Brain pericyte (primary cell): Measurements from ENCODE around the gene JCAD.
"Not testable (repeated sequence)": the region's sequence is repeated elsewhere in the genome, so short reads cannot be mapped to it uniquely, and the experiment has no call there.

ENCODE experiments used
- DNase-seq: peaks from one replicate; pipeline ENCODE4 v3.0.0-alpha.2; 2012; ENCODE audit warnings: low read depth, low spot score

The JCAD gene

DNA sequence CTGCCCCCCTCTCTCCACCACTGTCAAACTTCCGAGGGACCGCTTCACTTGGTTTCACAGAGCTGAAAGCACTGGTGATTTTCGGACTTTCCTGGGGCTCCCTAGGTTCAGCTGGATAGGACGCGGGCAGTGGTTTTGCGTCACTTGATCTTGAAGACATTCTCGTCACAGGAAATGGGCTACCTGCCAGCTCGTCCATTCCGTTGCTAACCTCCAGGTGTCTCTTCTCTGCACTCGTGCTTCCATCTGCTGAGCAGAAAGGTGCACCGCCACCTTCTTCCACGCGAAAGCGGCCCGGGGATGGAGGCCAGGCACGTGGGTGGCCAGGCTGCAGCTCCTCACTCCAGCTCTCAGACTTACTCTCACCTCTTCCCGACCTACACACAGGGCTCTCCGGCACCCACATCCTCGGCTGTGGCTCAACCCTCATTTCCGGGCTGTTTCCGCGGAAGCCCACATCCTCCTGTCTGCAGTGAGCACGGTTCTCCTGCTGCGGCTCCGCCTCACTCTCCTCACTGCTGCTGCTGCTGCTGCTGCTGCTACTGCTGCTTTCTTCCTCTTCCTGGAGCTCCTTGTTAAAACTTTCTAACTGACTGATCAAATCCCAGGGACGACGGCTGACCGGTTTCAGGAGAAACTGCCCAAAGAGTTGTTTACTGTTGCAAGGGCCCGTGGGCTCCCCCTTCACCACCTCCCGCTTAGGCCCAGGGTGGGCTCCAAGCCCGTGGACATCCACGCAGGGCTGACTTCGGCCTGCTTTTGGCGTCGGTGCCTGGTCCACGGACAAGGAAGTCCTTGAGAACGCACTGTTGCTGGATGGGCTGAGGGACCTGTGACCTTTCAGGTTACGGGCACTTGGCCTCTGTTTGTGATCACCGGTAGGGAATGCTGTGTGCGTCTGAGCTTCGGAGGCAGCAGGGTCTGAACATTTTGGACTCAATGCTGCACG lies 32.1 kb downstream of the JCAD start:
- DNase-seq = no peak

DNA sequence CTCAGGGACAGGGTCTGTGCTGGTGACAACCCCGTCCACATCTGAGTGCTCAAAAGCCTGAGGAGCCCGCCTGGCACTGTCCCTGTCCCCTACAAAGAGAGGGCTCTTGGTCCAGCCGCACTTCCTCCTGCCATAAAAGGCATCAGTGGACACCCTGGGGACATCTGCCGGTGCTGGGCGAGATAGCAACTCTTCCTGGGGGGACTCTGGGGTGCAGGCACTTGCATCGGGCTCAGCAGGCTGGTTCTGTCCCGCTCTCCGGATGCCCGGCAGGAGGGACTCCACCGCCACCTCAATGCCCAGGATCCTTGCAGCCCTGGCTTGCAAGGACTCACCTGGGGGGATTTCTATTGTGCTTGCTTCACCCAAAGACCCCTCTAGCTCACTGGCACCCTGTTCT lies 32.8 kb downstream of the JCAD start:
- DNase-seq = no peak

DNA sequence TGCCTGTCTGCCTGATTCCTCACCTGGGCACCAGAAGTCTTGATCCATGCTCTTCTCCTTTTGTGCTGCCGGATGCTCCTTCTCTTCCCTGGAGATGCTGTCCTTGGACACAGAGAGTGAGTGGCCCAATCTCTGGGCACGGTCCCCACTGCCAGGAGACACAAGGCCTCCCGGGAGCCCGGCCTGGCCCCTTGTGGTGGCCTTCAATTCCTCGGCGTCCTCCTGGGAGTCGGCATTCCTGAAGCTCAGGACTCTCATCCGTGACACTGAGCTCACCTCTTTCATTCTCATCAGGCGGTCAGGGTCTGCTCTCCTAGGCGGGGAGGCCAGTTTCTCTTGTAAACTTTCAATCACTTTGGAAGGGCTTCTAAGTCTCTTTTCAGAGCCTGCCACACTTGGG lies 33.3 kb downstream of the JCAD start:
- DNase-seq = no peak

DNA sequence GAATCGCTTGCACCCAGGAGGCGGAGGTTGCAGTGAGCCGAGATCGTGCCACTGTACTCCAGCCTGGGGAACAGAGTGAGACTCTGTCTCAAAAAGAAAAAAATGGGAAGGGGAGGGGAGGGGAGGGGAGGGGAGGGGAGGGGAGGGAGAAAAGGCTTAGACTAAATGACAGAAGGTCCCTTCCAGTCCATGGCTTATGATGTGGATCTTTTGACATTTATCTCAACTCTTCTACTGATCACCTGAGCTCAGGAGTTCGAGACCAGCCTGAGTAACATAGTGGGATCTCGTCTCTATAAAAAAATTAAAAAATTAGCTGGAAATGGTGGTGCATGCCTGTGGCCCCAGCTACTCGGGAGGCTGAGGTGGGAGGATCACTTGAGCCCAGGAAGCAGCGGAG lies 34.0 kb downstream of the JCAD start:
- DNase-seq = not testable (repeated sequence)

DNA sequence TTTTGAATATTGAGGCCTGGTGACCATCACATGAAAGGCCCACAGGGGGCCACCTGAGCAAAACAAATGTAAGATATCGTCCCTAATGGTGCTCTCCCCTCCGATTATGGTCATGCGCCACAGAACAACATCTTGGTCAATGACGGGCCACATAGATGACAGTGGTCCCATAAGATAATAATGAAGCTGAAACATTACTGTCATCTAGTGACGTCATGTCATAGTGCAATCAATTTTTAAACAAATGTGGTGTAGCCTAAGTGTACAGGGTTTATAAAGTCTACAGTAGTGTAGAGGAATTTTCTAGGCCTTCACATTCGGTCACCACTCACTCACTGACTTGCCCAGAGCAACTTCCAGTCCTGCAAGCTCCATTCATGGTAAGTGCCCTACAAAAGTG lies 36.8 kb downstream of the JCAD start:
- no peak for DNase-seq

DNA sequence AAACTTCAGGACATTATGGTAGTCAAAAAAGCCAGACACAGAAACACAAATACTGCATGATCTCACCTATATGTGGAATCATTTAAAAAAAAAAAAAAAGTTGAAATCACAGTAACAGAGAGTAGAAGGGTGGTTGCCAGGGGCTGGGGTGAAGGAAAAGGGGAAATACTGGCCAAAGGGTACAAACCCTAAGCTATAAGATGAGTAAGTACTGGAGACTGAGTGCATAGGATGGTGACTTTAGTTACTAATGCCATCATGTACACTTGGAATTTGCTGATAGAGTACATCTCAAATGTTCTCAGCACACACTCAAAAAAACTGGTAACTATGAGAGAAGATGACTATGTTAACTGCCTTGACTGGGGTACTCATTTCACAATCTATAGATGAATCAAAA lies 39.9 kb downstream of the JCAD start:
- DNase-seq = no peak

DNA sequence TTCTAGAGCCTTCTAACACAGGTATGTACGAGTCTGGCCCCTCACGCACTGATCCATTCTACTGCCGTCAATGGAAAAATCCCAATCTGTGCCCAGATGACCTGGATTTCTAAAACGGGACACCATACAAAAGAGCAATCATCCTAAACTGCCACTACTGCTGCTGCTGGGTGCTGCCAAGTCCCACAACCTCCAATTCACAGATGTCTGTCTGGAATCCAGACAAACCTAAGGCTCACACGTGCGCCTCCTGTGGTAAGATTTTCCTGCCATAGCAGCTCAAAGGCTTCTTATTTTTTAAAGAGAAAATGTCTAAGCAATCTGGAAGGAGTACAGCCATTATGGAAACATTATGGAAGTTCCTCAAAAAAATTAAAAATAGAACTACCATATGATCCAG lies 40.9 kb downstream of the JCAD start:
- no peak for DNase-seq

DNA sequence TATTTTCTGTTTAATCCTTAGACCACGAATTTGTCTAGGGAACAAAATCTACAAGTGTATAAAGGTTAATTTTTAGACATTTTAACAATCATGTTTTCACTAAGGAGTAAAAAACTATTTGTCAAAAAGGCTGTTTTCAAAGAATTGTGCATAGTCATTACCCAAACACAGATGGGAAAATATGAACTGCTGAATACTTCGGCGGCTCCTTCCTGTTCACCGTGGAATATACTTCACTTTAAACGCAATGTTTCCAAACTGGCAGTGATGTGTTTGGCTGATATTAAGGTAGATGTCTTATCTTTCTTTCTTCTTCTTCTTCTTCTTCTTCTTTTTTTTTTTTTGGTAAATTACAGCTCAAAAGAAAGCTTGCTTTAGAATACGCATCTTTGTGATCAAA lies 41.4 kb downstream of the JCAD start:
- no peak for DNase-seq

DNA sequence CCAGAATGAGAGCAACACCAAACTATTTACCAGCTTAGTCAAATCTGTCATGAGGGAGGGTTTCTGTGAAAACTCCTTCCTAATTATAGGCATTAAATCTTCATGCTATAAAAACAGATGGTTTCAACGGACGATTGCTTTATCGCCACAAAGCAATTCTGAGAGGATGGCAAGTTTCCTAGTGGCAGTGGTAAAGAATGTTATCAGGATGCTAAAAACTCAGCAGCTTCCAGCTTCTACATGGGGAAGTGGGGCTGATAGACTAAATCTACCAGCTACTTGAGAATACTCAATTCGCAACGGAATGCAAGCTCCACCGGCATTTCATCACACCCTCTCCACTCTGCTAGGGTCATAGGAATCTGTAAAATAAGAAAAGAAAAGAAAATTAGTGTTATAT lies 41.8 kb downstream of the JCAD start:
- DNase-seq = no peak

DNA sequence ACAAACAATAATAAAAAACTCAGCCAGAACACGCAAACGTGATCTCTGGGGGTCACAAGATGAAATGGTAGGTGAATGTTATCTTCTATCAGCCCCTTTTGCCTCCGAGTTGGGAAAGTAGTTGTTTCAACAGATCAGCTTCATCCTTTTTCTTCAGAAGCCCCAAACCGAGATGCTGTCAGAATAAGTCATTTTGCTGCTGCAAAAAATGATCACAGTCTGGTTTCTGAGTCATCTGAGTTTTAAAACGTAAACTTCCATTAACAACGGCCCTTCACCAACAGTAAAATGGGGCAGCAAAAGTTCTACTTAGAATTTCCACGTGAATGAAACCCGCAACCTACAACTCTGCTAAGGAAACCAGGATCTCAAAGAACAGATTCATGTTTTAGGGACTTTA lies 44.9 kb downstream of the JCAD start:
- DNase-seq = no peak

DNA sequence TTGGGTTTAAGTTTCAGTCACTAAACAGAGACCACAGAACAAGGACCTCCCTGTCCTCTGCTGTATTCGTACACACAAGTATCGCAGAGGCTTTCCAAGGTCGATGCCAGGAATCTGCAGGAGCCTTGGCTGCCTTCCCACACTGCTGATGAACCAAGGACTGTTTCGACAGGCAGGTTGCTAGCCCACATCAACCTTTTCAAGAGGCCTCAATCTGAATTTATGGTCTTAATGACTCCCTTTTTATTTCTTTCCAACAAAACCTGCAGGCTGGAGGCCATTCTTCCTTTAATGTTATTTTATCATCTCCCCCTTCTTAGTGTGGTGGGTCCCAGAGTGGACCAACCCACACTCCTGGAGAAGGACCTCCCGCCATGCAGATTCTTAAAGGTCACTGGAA lies 45.6 kb downstream of the JCAD start:
- DNase-seq = no peak

DNA sequence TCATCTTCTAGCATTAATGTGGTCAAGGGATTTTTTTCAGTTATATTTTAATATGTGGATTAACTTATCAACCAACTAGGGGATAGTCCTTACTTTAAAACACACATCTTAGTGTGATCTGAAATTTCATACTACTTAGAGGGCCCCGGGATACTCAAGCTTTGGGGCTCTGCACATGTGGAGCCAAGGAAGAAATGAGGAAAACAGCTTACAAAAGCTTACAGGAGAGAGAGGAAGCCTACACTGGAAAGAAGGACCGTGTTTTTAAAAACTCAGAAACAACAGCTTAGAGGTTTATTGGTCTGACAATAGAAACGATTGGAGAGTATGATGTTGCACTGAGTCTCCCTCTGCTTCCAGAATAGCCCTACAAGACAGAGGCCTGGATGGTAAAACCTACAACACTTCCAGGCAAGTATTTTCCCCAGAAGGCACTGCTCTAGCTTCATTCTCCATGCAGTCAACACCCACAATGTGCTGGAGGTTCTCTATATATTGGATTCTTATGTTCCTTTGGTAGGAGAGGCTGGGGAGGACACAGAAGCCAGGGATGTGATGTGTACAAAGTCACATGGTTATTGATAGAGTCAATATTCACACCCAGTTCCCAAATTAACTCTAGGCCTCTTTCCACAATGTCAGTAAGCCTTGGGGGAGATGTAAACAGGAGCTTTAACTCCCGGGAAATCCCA lies 47.3 kb downstream of the JCAD start:
- DNase-seq = no peak

DNA sequence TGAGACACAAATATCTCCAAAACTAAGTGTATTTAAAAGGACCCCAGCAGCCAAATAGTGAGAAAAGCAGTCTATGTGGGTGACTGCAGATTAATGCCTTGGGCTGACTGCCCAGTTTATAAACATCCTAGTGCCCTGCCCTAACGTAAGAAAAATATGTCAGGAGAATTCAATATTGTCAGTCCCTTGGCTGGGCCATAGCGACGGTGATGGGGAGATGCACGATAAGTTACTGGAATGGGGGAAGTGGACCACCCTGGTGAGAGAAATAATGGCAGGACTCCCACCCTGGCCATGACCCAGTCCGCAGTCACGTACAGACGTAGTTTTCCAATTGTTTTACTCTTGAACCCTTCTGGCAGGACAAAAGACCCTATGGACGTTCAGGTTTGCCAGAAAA lies 48.0 kb downstream of the JCAD start:
- DNase-seq = no peak

DNA sequence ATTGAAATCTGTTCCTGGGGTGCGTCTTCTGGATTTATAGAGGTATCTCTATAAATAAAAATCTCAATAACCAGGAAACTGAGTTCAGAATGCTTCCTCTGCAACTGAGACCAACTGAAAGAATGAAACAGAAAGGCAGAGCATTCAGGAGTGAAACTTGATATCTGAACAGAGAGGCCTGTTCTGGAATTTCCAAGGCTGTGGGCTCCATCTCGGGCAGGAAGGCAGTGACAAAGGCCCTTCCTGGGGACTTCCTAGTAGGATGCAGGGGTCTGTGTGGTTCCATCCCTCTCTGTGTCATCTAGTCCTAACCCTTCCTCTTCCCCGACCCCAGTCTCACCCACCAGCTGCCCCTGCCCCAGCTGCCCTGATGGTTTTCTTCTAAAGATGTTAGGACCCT lies 52.0 kb downstream of the JCAD start:
- no peak for DNase-seq

DNA sequence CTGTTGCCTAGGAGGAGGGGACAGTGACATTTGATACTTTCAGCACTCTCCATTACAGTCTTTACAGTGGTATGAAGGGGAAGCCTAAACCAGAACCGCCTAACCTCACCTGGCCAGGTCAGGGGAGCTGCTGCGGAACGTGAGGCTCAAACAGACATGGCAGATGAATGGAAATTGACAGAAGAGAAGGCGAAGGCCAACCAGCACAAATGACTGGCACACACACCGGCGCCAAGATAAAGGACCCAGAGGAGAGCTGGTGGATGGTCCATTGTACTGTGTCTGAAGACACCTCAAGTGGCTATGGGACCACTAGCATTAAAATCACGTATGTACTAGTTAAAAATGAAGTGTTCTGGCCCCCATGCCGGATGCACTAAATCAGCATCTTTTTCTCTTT lies 53.0 kb downstream of the JCAD start:
- no peak for DNase-seq

DNA sequence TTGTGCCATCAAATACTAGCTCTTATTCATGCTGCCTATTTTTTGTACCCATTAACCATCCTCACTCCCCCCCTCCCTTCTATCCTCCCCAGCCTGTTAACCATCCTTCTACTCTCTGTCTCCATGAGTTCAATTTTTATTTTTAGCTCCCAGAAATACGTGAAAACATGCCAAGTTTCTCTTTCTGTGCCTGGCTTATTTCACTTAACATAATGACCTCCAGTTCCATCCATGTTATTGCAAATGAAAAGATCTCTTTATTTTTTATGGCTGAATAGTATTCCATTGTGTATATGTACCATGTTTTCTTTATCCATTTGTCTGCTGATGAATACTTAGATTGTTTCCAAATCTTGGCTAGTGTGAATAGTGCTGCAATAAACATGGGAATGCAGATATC lies 54.3 kb downstream of the JCAD start:
- DNase-seq = not testable (repeated sequence)

DNA sequence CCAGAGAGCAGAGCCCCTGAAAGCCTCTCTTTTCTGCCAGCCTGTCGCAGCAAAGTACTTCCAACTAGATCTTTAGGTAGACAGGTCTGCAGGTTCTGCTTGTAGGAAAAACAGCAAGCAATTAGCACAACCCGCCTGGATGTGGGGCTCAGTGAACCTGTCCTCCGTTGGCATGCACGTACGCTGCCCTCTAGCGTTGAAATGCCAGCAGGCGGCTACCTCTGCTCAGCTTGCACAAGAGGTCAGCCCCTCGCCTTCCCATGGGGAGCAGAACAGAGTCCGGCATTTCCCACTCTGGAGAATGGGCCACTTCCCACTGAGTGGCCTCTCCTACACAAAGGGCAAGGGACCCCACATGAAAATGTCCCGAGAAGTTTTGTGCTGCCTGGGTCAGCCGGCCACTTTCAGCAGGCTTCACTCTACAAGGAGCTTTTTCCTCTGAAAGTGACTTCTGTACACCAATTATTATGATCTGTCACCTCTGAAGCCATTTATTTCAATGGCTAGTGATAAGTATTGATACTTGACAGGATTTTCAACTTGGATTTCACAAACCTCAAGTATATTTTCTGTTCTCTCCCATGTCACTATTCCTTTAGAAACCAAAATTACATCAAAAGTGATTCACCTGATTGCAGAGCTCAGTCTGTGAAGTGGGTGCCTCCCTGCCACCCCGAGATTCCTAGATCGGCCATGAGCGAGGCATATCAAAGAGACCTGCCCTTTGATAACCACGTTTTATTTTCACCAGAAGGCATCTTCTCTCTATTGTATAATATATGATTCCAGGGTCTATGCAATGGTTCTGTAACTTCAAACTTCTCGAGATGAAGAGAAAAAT lies 56.7 kb downstream of the JCAD start:
- no peak for DNase-seq

DNA sequence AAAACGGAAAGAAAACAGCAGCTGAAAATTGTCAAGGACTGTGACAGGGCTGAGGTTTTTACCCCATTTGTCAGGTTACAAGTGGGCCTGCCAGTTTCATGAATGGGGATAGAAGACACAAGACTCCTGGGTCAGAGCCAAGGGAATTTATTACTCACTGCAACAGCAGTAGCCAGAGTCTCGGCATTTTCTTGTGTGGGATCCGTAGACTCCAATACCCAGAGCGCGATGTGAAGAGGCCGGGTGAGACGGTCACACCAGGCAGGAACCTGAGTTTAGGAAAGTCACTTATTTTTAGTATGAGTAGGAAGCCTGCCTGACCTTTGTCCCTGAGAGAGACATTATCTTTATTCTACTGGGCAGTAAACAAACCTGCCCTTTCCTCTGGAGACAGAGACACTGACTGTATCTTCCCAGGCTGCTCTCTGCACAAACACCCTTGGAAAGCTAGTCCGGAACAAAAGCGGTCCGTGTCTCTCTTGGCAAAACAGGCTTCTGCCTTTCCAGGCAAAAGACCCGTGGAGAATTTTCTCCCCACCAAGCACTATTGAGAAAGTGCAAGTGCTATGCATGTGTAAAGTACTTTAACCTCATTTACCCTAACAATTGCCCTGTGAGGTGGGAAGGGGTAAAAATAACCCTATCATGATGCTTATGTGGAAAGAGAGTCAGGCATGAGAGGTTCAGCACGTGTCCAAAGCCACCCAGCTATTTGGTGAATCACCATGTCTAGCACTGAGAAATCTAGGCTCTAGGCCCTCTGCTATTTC lies 58.4 kb downstream of the JCAD start:
- DNase-seq = no peak

DNA sequence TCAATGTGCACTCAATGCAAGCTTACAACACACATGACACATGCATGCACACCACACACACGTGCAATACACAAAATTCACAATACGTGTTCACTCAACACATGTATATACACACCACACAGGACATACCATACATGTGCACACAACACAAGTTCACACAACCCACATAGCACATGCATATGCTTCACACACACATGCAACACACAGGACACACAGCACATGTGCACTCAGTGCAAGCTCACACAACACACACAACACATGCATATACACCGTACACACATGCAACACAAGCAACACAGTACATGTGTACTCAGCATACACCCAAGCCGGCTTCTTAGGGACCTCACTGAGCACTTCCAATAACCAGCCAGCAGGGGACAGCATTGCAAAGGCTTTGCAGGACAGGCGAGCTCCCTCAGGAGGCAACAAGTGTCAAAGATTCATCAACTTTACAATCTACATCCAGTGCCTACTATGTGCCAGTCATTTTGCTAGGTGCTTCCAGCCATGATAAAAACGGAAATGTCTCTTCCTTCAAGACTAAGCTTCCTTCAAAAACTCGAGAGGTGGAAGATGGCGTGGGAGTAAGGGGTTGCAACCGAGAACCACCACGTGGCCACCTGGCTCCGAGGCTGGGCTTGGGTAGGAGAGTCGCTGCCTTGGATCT lies 61.1 kb downstream of the JCAD start:
- DNase-seq = no peak

DNA sequence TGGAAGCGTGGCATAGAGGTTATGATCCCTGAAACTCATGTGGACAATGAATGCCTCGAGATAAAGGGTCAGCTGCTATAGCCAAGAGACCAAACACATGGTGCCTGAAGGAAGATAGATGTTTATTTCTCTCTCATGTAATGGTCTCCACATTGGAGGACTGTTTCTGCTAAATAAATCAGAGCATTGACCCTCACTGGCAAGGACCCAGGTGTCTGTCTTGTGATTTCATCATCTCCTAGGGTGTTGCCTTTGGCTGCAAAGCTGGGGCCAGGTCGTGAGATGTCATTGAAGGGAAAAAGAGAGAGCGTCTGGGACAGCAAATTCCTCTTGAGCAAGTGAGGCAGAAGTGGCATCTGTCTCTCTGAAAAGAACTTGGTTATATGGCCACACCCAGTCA lies 64.6 kb downstream of the JCAD start:
- no peak for DNase-seq

DNA sequence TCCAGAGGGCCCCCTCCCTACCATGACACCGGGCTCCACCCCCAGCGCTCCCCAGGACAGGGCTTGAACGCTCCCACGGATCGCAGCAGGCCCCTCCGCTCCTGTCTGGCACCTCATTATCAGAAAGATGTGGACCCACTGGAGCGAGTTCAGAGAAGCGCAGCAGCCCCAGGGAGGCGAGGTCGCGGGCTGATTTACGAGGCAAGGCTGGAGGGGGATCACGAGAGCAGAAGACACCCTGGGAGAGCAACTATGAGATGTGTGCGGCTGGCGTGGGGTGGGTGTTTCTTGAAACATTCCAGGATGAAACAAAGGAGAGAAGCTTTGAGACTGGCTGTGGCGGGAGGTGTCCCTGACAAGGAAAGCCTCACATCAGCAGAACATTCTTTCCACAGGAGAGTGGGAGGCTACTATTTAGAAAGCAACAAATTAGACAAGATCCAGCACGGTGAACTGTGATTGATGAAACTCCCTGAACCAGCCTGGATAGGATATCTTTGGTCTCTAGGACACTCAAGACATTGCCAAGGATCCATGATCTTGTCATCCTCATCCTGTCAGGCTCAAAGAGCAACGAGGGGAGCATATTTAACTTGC lies 66.0 kb downstream of the JCAD start:
- no peak for DNase-seq
